HUES48 (cell line): ENCODE data around the gene MRPS14.
"Not testable (repeated sequence)": the region's sequence is repeated elsewhere in the genome, so short reads cannot be mapped to it uniquely, and the experiment has no call there.

Experiments used
- H3K27ac ChIP-seq: one replicate; pipeline ENCODE4 v1.7.0; 2013; ENCODE audit warnings: low read depth, low read length, inconsistent platforms
- H3K27me3 ChIP-seq: 2 replicates; pipeline ENCODE4 v1.6.1; 2013; ENCODE audit warnings: mild to moderate bottlenecking, low read length; ENCODE audit not compliant: control insufficient read depth, insufficient read depth
- H3K36me3 ChIP-seq: 2 replicates; pipeline ENCODE4 v1.6.1; 2013; ENCODE audit warnings: low read length; ENCODE audit not compliant: control insufficient read depth, insufficient read depth
- H3K4me1 ChIP-seq: 2 replicates; pipeline ENCODE4 v1.6.1; 2013; ENCODE audit warnings: mild to moderate bottlenecking, low read length; ENCODE audit not compliant: control insufficient read depth, insufficient read depth
- H3K4me3 ChIP-seq: 2 replicates; pipeline ENCODE4 v1.5.1; 2013; ENCODE audit warnings: mild to moderate bottlenecking, low read depth, low read length
- H3K9ac ChIP-seq: 2 replicates; pipeline ENCODE4 v1.6.1; 2013; ENCODE audit warnings: mild to moderate bottlenecking, low read depth, low read length, moderate library complexity
- H3K9me3 ChIP-seq: 2 replicates; pipeline ENCODE4 v1.6.1; 2013; ENCODE audit warnings: low read length; ENCODE audit not compliant: control insufficient read depth, insufficient read depth

The MRPS14 gene

DNA sequence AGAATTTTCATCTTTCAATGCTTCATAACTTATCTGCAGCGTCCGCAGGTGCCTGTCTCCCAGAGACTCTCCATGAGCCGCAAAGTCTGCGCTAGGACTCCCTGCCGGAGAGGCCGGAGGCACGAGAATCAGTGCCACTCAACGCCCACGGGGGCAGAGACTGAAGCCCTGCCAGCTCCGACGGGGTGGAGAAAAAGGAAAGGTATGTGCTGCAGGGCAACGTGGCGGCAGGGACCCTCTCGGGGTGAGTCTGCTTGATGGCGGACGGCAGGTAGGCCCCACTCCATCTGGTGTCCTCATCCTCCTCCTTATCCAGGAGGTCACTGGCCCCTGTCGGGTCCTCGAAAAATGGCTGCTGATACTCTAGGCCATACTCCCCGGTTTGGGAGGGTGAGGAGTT lies 21.9 kb upstream of the MRPS14 start:
- H3K4me3 ChIP-seq = no peak overlapping the region
- H3K27ac ChIP-seq = no peak overlapping the region
- H3K4me1 ChIP-seq = peaks cover 8% of the 10 kb centered on the region
- no peaks in the 10 kb centered on the region for H3K36me3 ChIP-seq
- H3K9ac ChIP-seq = no peak overlapping the region
- no peaks in the 10 kb centered on the region for H3K9me3 ChIP-seq
- no peaks in the 10 kb centered on the region for H3K27me3 ChIP-seq

DNA sequence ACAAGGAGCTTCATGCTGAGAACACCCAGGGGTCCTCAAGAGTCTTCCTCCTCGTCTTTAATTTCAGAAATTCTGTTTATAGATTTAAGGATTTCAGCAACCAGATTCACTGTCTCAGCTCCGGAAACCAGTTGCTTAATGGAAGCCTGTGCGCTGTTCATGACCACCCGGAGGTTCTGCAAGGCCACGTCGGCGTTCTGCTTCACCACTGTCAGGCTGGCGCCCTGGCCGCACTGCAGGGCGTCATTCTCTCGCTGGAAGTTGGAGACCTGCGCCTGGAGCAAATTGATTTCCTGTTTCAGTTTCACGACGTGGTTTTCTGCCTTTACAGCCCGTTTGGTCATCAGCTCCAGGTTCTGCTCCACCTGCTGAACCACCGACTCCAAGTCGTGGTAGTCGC lies 21.4 kb upstream of the MRPS14 start:
- not testable (repeated sequence) for H3K36me3 ChIP-seq, H3K4me3 ChIP-seq, H3K9ac ChIP-seq, H3K27ac ChIP-seq, H3K27me3 ChIP-seq, H3K9me3 ChIP-seq, H3K4me1 ChIP-seq

- Histone ChIP-seq H3K4me1 (peaks cover 8% of the 10 kb centered on the region), H3K27me3 (no peaks in the 10 kb centered on the region), H3K4me3 (no peak overlapping the region), H3K36me3 (no peaks in the 10 kb centered on the region), H3K27ac (no peak overlapping the region), H3K9ac (no peak overlapping the region), H3K9me3 (no peaks in the 10 kb centered on the region)
Measured at GRCh38 chr1:175043824-175044223, 20.6 kb upstream of the MRPS14 start.

DNA sequence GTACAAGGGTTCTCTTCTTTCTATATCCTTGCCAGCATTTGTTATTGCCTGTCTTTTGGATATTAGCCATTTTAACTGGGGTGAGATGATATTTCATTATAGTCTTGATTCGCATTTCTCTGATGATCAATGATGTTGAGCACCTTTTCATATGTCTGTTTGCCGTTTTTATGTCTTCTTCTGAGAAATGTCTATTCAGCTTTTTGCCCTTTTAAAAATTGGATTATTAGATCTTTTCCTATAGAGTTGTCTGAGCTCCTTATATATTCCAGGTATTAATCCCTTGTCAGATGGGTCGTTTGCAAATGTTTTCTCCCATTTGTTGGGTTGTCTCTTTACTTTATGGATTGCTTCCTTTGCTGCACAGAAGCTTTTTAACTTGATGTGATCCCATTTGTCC lies 19.4 kb upstream of the MRPS14 start:
- Histone ChIP-seq H3K27ac (no peak overlapping the region), H3K9me3 (no peaks in the 10 kb centered on the region)

GRCh38 chr1:175040324-175040879 lies 17.2 kb upstream of the MRPS14 start:
- H3K9me3 ChIP-seq = no peaks in the 10 kb centered on the region

More for the DNA sequence above, 19.4 kb upstream of the MRPS14 start:
- H3K36me3 ChIP-seq = no peaks in the 10 kb centered on the region
- H3K4me1 ChIP-seq = peaks cover 8% of the 10 kb centered on the region
- no peaks in the 10 kb centered on the region for H3K27me3 ChIP-seq
- no peak overlapping the region for H3K4me3 ChIP-seq
- H3K9ac ChIP-seq = no peak overlapping the region

DNA sequence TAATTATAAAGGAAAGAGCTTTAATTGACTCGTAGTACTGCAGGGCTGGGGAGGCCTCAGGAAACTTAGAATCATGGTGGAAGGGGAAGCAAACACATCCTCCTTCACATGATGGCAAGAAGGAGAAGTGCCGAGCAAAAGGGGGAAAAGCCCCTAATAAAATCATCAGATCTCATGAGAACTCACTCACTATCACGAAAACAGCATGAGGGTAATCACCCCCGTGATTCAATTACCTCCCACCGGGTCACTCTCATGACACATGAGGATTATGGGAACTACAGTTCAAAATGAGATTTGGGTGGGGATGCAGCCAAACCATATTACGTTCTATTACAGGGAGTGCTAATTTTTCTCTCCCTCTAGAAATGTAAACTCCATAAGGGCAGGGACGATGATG lies 14.2 kb upstream of the MRPS14 start:
- no peaks in the 10 kb centered on the region for H3K36me3 ChIP-seq
- no peak overlapping the region for H3K4me3 ChIP-seq
- H3K27ac ChIP-seq = no peak overlapping the region
- peaks cover 15% of the 10 kb centered on the region for H3K4me1 ChIP-seq
- H3K27me3 ChIP-seq = no peaks in the 10 kb centered on the region
- H3K9ac ChIP-seq = no peak overlapping the region
- no peaks in the 10 kb centered on the region for H3K9me3 ChIP-seq

More at GRCh38 chr1:175040324-175040879, 17.2 kb upstream of the MRPS14 start:
- Histone ChIP-seq H3K4me1 (peaks cover 23% of the 10 kb centered on the region), H3K27ac (no peak overlapping the region), H3K9ac (no peak overlapping the region), H3K27me3 (no peaks in the 10 kb centered on the region), H3K36me3 (no peaks in the 10 kb centered on the region), H3K4me3 (no peak overlapping the region)

DNA sequence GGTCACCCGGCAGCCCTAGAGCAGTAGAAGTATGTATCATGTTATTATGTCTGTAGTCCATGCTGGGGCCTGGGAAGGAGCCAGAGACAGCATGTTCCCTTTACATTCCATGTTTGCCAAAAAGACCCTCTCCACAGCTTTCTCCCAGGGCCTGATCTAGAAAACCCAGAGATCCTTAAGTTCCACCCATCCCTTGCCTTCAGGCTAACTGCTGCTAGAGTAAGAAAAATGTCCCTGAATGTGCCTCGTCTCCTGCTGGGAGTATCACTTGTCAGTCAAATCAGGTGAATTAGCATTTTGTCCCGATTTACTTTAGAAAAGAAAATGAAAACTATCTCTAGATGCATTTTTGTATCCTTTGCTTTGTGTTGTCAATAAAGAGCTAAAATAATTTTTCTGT lies 13.3 kb upstream of the MRPS14 start:
- H3K4me3 ChIP-seq = no peak overlapping the region
- H3K9me3 ChIP-seq = no peaks in the 10 kb centered on the region
- no peak overlapping the region for H3K9ac ChIP-seq
- no peaks in the 10 kb centered on the region for H3K27me3 ChIP-seq
- H3K27ac ChIP-seq = no peak overlapping the region
- H3K4me1 ChIP-seq = peaks cover 15% of the 10 kb centered on the region
- no peaks in the 10 kb centered on the region for H3K36me3 ChIP-seq

- Histone ChIP-seq H3K27ac (no peak overlapping the region), H3K27me3 (no peaks in the 10 kb centered on the region), H3K9me3 (no peaks in the 10 kb centered on the region), H3K9ac (no peak overlapping the region), H3K4me3 (no peak overlapping the region), H3K36me3 (no peaks in the 10 kb centered on the region), H3K4me1 (peaks cover 15% of the 10 kb centered on the region)
Measured at GRCh38 chr1:175035865-175036264, 12.6 kb upstream of the MRPS14 start.

DNA sequence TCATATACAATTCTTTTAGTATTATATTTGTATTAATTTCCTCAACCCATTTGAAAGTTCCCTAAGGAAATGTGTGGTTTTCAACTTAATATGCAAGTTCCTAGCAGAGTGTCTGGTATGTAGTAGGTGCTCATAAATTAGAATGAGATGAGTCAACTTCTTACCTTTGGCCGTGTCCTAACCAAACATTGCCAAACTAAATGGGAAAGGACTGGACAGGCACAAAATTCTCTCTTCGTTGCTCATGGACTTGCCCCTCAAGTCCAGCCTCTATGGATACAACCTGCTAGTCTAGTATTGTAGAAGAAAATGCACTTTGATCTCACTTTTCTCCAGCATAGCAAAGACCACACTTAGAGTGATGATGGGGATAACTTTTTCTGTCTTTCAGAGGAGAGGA lies 11.6 kb upstream of the MRPS14 start:
- Histone ChIP-seq H3K9me3 (no peaks in the 10 kb centered on the region), H3K36me3 (no peaks in the 10 kb centered on the region), H3K4me3 (no peak overlapping the region), H3K9ac (no peak overlapping the region), H3K27me3 (no peaks in the 10 kb centered on the region), H3K4me1 (peaks cover 15% of the 10 kb centered on the region), H3K27ac (no peak overlapping the region)

- H3K36me3 ChIP-seq = no peaks in the 10 kb centered on the region
- no peak overlapping the region for H3K9ac ChIP-seq
- H3K9me3 ChIP-seq = no peaks in the 10 kb centered on the region
- H3K27ac ChIP-seq = no peak overlapping the region
- peaks cover 15% of the 10 kb centered on the region for H3K4me1 ChIP-seq
- no peak overlapping the region for H3K4me3 ChIP-seq
- no peaks in the 10 kb centered on the region for H3K27me3 ChIP-seq
Measured at GRCh38 chr1:175033953-175034352, 10.7 kb upstream of the MRPS14 start.

DNA sequence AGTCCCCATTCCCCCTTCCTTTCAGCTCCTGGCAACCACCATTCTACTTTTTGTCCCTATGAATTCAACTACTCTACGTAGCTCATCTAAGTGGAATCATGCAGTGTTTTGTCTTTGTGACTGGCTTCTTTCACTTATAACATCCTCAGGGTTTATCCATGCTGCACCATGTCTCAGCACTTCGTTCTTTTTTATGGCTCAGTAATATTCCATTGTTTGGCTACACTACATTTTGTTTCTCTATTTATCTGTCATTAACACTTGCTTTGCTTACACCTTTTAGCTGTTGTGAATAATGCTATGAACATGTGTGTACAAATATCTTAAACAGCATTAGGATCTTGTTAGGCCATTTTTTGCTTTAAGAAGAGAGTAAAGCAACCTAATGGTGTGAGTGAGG lies 1.5 kb upstream of the MRPS14 start:
- no peaks in the 10 kb centered on the region; the same call in 1 of the 2 replicates for H3K4me1 ChIP-seq
- H3K9me3 ChIP-seq = no peaks in the 10 kb centered on the region
- H3K4me3 ChIP-seq = no peak overlapping the region
- no peak overlapping the region for H3K9ac ChIP-seq
- H3K27me3 ChIP-seq = no peaks in the 10 kb centered on the region
- no peak overlapping the region for H3K27ac ChIP-seq
- no peaks in the 10 kb centered on the region for H3K36me3 ChIP-seq

GRCh38 chr1:175023922-175024242 lies 657 bp upstream of the MRPS14 start:
- peak overlapping the region; percentile 73 for H3K27ac ChIP-seq
- H3K4me3 ChIP-seq = peak overlapping the region; percentile 91
- H3K9ac ChIP-seq = peak overlapping the region; percentile 65
- H3K27me3 ChIP-seq, H3K9me3 ChIP-seq, H3K4me1 ChIP-seq, H3K36me3 ChIP-seq: not testable (repeated sequence)
